Left lobe of liver (tissue), 2 donors: Measurements from ENCODE around the gene TNIP3. TPM values are rescaled to one million over a fixed set of nuclear protein-coding genes. Genes with fewer than 3 reads are reported as not detected.

Experiments used
- ATAC-seq: fragments of 200-7000 bp; cut with Tn5 transposase; one replicate; pipeline ENCODE4 v1.9.1; 2020; ENCODE audit warnings: mild to moderate bottlenecking, moderate library complexity
- DNase-seq: peaks from one replicate; pipeline ENCODE4 v3.0.0-alpha.2; 2020; ENCODE audit warnings: low spot score
- total RNA-seq: library from RNA; stranded (reverse); gene quantifications from one replicate; pipeline ENCODE4 v1.2.1, GENCODE V29; 2021
- donor health status: DM: no; HTN: no; CAD: no; lungs with moderate emphysema.
- donor health status: DM: no; HTN: yes; CAD: no.

Gene TNIP3
- total RNA-seq, 1 donor from 2014 or later, result not detected

DNA sequence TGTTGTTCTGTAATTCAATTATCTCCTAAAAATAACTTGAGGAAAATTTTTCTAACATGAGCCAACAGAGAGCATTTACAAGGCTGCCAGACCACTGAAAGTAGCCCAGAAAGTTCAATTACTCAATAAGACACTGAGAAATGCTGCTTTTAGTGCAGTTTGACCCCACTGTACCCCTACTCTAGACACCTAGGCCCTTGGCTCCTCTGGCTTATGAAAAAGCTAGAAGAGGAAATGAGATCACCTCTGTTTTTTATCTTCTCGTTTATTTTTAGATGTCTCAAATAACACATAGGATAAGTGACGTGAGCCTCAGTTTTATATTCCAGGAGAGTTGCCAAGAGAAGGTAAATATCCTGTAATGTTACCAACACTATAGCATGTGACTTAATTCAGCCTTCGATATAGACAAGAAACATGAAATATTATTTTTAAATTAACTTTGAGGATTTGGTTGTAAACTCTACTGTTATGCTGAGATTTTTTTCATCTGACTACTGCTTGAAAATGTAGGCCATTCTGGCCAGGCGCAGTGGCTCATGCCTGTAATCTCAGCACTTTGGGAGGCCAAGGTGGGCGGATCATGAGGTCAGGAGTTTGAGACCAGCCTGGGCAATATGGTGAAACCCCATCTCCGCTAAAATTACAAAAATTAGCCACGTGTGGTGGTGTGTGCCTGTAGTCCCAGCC lies 24.4 kb downstream of the TNIP3 start:
- ATAC-seq (no peak), DNase-seq (no peak)

DNA sequence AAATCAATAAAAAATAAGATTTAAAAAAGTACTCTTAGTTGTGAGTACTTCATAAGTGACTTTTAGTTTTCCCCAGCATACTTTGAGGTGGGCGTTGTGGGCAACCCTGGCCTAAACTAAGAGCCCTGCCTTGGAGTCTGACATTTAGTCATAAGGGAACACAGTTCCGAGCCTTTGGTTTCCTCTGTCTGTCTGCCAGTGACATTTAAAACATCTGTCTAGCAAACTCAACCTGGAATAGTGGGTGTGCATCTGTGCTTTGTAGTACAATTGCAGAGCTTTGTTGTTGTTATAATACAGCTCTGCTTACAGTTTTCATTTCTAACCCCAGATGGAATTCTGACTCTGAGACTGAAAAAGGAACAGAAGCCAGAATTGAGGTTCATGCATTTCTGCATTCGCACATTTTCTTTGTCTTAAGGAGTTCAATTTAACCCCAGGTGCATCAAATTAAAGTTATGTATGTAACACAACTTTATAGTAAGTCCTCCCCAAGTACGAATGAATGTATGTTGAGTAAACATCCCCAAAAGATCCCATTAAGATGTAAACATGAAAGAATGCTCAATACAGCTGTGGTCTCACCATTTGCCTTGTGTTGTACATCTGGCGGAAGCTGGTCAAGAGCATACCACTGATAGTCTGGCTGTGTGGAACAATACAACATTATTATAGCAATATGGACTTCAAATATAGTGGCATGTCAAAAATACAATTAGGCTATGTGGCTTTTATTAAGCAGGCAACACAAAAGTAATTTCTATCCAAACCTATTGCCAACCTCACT lies 25.9 kb downstream of the TNIP3 start:
- no peak for ATAC-seq

DNA sequence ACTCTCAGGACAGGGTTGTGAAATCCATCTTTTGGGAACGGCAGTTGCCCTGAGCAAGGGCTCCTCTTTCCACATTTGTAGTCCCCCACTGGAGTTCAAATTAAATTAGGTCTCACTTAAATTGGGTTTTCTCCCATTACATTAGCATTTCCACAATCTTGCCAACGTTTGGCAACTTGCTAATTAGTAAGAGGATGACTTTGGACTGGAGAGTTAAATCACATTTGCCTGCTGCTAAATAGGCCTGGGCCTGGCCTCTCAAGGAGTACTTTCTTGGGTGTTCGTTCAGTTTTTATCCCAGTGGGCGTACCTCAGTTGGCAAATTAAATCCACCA lies 33.8 kb downstream of the TNIP3 start:
- ATAC-seq (no peak), DNase-seq (no peak)

More for the DNA sequence above, 25.9 kb downstream of the TNIP3 start:
- DNase-seq, result no peak

DNA sequence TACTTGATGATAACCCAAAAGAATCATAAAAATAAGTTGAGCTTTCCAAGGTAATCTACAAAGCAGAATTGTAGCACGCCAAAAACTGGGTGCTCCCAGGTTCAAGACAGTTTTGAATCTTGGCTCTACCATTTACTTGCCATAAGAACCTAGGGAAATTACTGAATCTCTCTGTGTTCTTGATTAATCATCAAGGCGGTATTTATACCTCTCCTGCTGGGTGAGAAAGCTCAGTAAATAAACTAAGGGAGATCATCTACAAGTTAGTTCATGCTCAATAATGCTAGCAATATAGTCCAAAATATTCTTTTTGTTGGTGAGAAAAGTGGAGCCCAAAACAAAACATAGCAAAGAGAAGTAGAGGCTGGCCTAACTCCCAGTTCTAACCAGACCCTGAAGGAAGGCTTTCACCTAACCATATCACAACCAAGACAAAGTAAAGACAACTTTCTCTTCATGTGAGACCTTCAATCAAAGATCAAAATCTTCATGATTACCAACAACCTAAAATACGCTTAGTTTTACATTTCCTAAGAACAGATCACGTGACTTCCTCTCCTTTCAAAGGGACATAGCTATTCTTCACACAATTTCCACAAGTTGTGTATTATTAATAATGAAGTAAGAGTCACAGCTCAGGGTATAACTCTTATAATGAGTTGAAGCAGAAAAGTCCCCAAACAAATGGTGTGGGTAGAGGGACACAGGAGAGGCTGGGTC lies 34.4 kb downstream of the TNIP3 start:
- DNase-seq, result no peak
- no peak for ATAC-seq

DNA sequence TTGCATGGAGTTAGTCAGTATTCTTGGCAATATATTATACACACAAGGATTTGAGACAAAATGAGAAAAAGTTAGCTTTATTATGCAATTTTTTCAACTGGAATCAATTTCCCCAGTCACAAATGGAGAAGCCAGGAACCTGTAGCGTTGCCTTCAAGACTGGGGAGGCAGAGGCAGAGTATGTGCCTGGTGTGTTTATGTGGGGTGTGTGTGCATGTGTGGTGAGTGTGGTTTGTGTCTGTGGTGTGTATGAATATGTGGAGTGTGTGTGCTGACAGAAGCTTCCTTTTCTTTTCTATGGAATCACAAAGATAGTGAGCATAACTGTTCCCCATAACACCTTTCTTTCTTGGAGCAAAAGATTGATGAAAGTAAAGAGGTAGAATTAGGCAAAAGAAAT lies 37.0 kb downstream of the TNIP3 start:
- ATAC-seq (no peak), DNase-seq (no peak)

DNA sequence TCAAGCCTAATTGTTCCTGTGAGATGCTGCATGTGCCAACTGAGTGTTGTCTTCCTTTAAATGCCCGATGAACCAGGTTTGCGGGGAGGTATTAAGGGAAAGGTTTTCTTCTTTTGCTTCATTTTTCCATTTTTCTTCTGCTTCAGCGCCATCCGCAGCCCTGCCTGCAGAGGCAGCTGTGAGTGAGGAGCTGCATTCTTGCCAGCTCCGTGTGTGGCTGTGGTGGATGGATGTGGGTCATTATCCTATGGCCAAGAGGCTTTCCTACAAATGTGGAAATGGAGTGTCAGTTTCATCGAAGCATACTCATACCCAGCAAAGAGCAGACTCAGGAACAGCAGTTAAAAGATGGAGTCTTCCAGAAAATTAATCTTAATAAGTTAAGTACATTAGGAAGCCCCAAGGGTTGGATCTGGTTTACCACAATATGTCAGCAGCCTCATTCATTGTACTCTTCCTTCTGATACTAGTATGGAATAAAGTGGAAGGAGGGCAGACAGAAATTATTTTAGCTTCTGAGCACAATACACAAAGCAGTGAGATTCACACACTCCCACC lies 37.6 kb downstream of the TNIP3 start:
- no peak for ATAC-seq
- DNase-seq, result no peak

DNA sequence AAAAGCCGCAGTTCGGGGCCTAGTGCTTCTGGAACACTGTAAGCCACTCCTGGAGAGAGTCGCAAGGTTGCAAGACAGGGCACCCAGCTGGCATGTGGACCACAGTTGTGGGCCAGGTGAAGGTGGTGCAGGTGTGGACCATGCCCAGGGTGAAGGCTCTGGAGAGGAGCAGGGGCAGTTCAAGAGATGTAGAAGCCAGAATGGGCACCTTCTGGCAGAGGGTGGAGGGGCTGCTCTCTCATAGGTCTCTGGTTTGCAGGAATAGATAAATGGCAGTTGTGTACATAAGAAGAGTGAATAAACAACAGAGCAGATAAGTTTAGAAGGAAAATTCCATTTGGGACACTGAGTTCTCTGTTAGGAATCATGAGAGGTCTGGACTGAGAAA lies 38.6 kb downstream of the TNIP3 start:
- ATAC-seq (no peak), DNase-seq (no peak)

DNA sequence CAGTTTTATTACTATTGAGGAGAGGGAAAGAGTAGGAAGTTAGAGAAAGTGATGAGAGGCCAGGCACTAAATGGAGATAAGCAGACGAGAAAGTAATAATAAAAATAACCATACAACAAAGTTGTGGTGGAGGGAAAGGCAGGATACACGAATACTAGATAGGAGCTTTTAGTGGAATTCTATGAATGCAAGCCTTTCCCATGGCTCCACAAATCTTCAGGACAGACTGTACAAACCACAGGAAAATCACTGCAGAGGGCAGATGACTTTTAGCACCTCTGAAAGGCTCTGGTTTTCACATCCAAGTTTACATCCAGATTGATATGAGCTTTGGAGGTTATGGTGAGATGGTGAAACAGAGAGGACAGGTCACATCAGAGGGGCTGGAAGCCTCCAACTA lies 41.5 kb downstream of the TNIP3 start:
- DNase-seq (no peak), ATAC-seq (no peak)

DNA sequence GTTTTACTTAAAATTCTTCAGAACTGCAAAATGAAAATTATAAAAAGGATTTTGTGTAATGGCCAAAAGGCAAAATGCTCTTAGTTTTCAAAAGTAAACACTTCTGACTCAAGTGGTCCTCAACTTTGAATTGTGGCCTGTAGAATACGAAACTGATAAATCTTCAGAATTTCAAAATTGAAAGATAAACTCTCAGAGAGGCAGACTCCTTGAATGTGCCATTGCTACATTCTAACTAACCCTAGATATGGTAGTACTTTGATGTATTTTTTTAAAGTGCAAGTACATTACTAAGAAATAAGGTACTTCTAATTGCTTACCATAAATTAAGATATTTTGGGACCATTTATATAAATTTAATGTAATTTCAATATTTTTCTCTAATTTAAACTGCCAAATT lies 44.4 kb downstream of the TNIP3 start:
- no peak for ATAC-seq

DNA sequence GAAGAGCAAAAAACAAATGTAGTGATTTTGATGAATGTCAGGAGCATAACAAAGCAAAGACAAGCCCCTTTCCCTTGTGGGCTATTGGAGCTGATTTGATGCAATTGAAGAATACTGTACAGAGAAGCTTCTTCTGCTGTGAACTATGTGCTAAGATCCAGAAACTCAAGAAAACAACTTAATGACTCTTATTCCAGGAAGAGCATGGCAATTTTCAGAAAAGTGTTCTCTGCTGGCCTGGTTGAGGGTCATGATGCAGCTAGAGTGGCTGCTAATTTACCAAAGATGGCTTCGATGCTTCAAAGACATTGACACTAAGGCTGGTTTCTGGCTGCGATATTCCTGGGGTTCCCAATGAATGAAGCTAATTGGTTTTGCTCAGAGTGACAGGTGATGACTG lies 45.8 kb downstream of the TNIP3 start:
- ATAC-seq (no peak), DNase-seq (no peak)

More for the DNA sequence above, 44.4 kb downstream of the TNIP3 start:
- no peak for DNase-seq

DNA sequence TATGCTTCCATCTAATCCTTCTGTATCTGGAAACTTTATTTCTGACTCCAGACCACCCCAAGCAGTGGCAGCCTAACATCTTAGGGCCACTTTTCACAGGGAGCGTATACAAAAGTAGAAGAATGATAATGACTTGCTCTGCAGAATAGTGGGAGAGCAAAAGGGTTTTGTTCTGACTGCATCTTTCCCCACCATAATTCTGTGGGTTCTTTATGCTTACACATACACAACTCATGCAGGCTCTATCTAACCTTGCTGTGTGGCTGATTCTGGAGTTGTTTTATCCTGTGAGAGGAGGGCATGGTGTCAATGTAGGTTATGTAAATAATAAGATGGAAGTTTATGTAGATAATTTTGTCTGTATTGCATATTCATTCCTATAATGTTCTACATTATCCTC lies 49.4 kb downstream of the TNIP3 start:
- no peak for DNase-seq
- no peak for ATAC-seq

DNA sequence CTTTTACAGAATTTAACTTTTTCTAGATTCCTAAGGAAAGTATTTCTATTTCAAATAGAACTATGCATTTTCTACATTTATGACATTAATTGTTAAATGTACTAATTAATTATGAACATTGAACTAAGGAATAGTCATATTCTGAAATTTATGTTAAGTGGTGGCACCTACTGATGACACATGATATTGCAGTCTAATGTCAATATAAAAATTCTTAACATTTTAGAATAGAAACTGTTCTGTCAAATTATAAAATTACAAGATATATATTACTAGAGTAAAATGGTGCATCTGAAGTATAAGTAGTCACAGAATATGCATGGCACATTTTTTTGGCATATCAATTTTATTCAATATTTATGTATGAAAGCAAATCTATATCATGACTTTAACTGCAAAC lies 51.6 kb downstream of the TNIP3 start:
- ATAC-seq (no peak), DNase-seq (no peak)

DNA sequence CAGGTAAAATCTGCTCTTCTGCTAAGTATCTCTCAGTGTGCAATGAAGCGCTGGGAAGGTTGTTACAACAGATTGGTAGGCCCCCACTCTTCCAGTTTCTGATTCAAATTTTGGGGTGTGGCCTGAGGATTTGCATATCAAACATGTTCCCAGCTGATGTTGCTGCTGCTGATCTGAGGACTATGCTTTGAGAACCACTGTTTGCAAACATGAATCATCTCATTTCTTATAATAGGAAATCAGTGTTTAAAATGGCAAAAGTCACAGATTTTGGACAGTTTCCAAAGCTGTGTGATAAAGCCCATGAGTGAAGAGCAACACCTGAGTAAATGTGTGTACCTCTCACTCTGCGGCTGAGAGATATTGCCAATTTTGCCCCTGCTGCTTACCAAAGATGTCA lies 55.6 kb downstream of the TNIP3 start:
- no peak for DNase-seq
- no peak for ATAC-seq

DNA sequence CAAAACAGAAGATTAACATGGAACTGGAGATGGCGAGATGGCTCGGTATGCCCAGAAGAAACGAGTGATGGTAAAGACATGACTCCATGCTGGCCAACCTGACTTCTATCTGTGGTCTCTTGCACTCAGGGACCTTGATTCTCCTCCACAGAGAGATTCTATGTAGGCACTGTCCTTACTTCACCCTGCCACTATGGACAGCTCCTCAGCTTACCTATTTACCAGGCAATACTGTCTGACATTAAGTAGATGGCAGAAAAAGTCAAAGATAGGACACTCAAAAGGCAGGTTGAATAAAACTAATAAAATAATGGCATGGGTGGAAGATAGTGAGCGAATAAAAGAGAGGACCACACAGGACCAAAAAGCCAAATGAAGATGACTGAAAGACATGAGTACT lies 56.6 kb downstream of the TNIP3 start:
- DNase-seq (no peak), ATAC-seq (no peak)

DNA sequence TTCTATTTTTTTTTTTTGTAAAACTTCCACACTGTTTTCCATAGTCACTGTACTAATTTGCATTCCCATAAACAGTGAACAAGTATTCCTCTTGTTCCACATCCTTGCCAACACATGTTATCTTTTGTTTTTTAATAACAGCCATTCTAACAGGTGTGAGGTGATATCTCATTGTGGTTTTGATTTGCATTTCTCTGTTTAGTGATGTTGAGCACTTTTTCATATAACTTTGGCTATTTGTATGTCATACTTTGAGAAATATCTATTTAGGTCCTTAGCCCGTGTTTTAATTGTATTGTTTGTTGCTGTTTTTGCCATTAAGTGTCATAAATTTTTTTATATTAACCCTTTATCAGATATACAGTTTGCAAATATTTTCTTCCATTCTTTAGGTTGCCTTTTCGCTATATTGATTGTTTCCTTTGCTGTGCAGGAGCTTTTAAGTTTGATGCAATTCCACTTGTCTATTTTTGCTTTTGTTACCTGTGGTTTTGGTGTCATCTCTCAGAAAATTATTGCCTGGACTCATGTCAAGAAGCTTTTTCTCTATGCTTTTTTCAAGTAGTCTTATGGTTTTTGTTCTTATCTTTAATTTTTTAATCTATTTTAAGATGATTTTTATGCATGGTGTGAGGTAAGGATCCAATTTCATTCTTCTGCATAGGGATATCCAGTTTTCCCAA lies 63.9 kb downstream of the TNIP3 start:
- DNase-seq (no peak), ATAC-seq (no peak)

DNA sequence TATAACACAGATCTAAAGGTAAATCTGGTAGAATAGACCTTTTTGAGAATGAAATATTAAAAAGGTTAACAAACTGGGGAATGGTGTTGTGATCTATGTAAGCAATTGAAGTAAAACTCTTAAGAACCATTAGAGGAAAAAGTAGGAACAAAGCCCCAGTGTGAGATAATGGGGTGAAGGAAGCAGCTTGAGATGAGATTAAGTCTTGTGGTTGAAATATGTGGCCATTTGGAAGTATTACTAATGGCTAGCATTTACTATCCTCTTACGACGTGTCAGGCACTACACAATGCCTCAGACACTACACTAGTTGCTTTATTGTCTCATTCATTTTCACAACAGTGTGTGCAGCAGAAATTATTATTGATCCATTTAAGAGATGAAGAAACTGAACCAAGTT lies 65.9 kb downstream of the TNIP3 start:
- DNase-seq (no peak), ATAC-seq (no peak)

DNA sequence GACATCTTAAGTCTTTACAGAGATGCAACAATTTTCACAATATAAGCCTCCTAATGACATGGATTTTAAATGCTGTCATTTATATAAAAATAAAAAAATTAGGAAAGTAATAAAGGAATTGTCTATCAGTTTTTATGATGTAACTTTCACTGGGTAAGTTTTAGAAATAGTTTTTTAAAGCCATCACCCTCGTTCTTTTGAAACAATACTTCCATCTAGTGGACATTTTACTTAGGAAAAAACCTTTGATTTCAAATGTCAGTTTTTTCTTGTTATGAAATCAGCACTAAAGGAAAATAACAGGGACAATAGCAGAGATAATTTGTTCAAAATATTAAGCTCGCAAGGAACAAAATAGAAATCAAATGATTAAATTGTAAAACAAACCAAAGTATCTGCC lies 67.5 kb downstream of the TNIP3 start:
- ATAC-seq, result peak; percentile 57
- no peak for DNase-seq

DNA sequence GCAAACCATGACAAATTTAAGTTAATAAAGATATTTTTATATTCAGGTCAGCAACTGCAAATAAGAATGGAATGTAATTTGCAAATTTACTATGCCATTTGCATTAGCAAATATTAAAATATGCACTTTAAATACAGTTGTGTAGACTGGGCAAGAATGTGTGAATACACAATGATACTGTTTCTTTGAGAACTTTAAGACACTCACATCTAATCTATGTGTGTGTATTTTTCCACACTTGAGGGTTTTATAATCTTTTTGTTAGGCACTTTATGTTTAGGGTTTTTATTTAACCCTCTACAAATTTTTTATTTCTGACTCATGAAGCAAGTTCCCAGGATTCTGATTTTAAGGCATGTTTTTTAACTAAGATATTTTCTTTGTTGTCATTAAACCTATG lies 67.9 kb downstream of the TNIP3 start:
- ATAC-seq (no peak), DNase-seq (no peak)

DNA sequence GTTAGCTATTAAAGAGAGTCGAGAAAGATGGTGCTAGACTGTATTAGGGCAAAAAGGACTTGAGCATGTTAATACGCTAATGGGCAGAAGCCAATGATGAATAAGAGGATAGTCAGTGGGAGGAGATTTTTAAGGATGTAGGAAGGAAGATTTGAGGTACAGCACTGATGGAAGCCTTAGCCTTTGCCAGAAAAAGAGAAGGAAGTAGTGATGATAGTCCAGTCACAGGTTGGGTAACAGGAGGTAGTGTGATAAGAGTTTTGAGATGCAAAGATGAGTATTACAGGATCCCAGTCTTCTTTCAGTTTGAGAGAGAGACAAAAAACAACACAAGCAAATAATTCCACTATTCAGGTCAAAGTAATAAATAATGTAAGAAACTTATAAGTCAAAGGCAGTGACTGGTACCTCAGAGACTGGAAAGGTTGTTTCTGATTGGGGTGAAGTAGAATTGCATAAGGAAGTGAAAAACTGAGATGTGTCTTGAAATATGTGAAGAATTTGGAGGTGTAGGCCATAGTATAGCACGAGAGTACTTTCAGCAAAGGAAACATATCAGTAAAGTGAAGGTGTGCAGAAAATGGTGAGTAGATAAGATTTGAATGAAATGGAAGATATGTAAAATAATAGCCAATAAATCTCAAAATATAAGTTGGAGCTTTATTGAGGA lies 69.7 kb downstream of the TNIP3 start:
- ATAC-seq (no peak), DNase-seq (no peak)

DNA sequence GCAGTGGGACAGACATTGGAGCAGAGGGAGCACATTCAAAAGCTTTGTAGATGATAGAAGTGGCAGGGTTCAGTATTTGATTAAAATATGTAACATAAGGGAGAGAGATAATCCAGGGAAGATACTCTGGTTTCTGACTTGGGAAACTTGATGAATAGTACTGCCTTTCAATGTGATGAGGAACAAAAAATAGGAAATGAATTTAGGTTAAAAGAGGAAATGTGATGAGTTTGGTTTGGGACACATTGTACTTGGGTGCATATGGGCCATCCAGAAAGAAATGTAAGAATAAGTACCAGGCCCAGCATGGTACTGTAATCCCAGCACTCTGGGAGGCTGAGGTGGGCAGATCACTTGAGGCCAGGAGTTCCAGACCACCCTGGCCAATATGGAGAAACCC lies 70.9 kb downstream of the TNIP3 start:
- DNase-seq (no peak), ATAC-seq (no peak)

DNA sequence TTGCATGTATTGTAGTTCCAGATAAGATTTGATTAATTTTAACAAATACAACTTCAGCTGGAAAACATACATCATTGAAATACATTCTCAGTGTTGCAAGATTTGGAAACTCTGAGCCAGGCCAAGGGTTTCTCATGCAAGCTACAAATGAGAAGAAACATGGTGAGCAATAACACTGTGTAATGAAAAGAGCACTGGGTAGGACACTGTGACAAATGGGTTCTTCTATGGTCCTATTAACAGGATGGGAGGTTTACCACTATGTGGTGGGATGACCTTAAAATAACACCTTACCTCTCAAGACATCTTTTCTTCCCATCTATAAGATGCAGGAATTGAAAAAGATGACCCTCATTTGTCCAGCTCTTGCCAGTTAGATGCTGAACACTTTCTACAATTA lies 72.2 kb downstream of the TNIP3 start:
- ATAC-seq (no peak), DNase-seq (no peak)
